Kidney (tissue), 14 donors: ENCODE measurements around the gene GBX1. TPM values are rescaled to one million over a fixed set of nuclear protein-coding genes. Genes with fewer than 3 reads are reported as not detected.

ENCODE experiments used
- DNase-seq, 5 donors: peaks; one replicate each; pipeline ENCODE4 v3.0.0-alpha.2; 2013 to 2020
- FAIRE-seq: peaks from 2 replicates; lab custom pipeline; 2012; peaks lifted over from hg19 to GRCh38; lab: Jason Lieb, UNC
- H3K27ac ChIP-seq, 2 donors: one replicate each; pipeline ENCODE4 v1.7.0; 2013; ENCODE audit warnings: low read depth in 2 of 2, low read length in 2 of 2, inconsistent platforms in 1 of 2
- H3K27me3 ChIP-seq: one replicate; pipeline ENCODE4 v1.7.1; 2013; ENCODE audit warnings: low read length, inconsistent platforms; ENCODE audit not compliant: control insufficient read depth, insufficient read depth
- H3K36me3 ChIP-seq, 3 donors: one replicate each; pipeline versions ENCODE4 v1.7.0 to v1.7.1; 2013; ENCODE audit warnings: low read length in 3 of 3, control low read depth in 1 of 3, inconsistent platforms in 1 of 3; ENCODE audit not compliant: insufficient read depth in 3 of 3, control insufficient read depth in 2 of 3
- H3K4me1 ChIP-seq, 3 donors: one replicate each; pipeline versions ENCODE4 v1.7.0 to v1.7.1; 2013; ENCODE audit warnings: low read length in 3 of 3, inconsistent platforms in 1 of 3, low read depth in 1 of 3; ENCODE audit not compliant: control insufficient read depth in 2 of 3, insufficient read depth in 2 of 3
- H3K4me3 ChIP-seq, 3 donors: one replicate each; pipeline versions ENCODE4 v1.7.0 to v1.8.1; 2013; ENCODE audit warnings: low read length in 3 of 3, control low read depth in 1 of 3, inconsistent platforms in 1 of 3
- H3K9ac ChIP-seq, 3 donors: one replicate each; pipeline versions ENCODE4 v1.7.0 to v1.7.1; 2013; ENCODE audit warnings: low read length in 3 of 3, control low read depth in 1 of 3, inconsistent platforms in 1 of 3
- H3K9me3 ChIP-seq, 3 donors: one replicate each; pipeline versions ENCODE4 v1.7.0 to v1.7.1; 2013; ENCODE audit warnings: low read length in 3 of 3, control low read depth in 1 of 3, inconsistent platforms in 1 of 3; ENCODE audit not compliant: control insufficient read depth in 2 of 3, insufficient read depth in 1 of 3
- intact Hi-C: fragments of 100-400 bp; cut with DNase I; formaldehyde crosslinking; loops from one replicate; pipeline ENCODE4 v1.11.1; 2022
- polyA plus RNA-seq: library from polyadenylated mRNA; stranded (reverse); fragments of 350-450 nt; fragmentation: Illumina TruSeq; extraction: RNeasy Lipid Tissue Mini Kit (QIAGEN cat#74804); gene quantifications from one replicate; pipeline ENCODE4 v1.2.3, GENCODE V29; 2014; ENCODE audit warnings: low read depth, low replicate concordance; ENCODE audit not compliant: insufficient read depth
- total RNA-seq: library from RNA; stranded (reverse); fragmentation: NEBNext Ultra II Directional; extraction: Animal tissue kit (Norgen Biotek cat#: 25700); gene quantifications from one replicate; pipeline ENCODE4 v1.2.1, GENCODE V29; 2021
- TF ChIP-seq, protein P1 (sequence below): IDR thresholded peaks from 3 replicates; pipeline ENCODE4 v1.5.1; 2012; ENCODE audit warnings: mild to moderate bottlenecking, moderate library complexity, borderline replicate concordance; ENCODE audit not compliant: insufficient read depth; ENCODE audit errors: extremely low read depth
- donor health status: control.
- donor health status: control.
- donor health status: control.
- donor health status: control.
- donor health status: control.
- donor health status: DM: yes; HTN: yes; CAD: no.
- donor health status: Normal renal cell carcinoma (clear cell type).

The GBX1 gene
- total and polyA plus RNA-seq, 2 donors from 2014 or later: not detected

DNA sequence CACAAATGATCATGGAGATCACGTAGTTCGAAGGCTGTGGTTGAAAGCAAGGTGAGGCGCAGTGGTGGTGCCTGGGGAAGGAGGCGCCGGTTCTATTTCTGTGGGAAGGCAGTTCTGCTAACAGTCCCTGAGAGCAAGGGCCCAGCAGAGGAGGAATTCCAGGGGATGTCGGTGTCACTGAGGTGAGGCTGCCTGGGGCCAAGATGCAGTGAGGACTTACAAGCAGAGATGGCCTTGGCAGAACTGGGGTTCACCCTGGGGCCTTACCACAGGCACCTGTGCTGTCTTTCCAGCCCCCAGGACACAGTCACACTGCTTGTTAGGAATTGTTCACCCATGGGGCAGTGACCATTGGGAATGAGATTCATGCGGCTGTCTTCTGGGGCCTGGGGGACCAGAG lies 26.7 kb downstream of the GBX1 start:
- intact Hi-C loops: no loop called here
- H3K36me3 ChIP-seq: peaks cover 0 to 18% (median 14%) of the 10 kb centered on the region in 3 donors
- FAIRE-seq: no peak

DNA sequence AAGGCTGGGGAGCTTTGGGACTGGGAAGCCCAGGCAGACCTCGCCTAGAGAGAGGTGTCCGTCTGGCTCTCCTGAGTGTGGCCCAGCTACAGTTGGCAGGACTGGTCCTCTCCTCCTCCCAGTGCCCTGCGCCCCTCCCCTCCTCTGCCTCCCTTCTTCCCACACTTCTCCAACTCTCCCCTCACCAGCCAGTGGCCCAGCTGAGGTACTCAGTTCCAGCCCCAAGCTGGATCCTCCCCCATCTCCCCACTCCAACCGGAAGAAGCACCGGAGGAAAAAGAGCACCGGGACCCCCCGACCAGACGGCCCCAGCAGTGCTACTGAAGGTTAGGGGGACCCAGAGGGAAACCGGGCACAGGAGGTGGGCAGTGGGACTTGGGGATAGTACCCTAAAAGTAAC lies 27.7 kb downstream of the GBX1 start:
- Histone ChIP-seq H3K9me3 (no peaks in the 10 kb centered on the region), H3K4me1 (no peaks in the 10 kb centered on the region), H3K9ac (no peak overlapping the region), H3K27me3 (no peaks in the 10 kb centered on the region), H3K4me3 (no peak overlapping the region), H3K36me3 (peaks cover 0 to 26% (median 21%) of the 10 kb centered on the region in 3 donors), H3K27ac (no peak overlapping the region)
- DNase-seq: peak in 2 of 5 donors; percentile 8 to 36
- intact Hi-C loops: no loop called here
- FAIRE-seq: no peak
- TF ChIP-seq, protein P1, sequence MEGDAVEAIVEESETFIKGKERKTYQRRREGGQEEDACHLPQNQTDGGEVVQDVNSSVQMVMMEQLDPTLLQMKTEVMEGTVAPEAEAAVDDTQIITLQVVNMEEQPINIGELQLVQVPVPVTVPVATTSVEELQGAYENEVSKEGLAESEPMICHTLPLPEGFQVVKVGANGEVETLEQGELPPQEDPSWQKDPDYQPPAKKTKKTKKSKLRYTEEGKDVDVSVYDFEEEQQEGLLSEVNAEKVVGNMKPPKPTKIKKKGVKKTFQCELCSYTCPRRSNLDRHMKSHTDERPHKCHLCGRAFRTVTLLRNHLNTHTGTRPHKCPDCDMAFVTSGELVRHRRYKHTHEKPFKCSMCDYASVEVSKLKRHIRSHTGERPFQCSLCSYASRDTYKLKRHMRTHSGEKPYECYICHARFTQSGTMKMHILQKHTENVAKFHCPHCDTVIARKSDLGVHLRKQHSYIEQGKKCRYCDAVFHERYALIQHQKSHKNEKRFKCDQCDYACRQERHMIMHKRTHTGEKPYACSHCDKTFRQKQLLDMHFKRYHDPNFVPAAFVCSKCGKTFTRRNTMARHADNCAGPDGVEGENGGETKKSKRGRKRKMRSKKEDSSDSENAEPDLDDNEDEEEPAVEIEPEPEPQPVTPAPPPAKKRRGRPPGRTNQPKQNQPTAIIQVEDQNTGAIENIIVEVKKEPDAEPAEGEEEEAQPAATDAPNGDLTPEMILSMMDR: no peak

More for the DNA sequence above, 26.7 kb downstream of the GBX1 start:
- no peaks in the 10 kb centered on the region for H3K9me3 ChIP-seq
- peak in 1 of 5 donors; percentile 4 for DNase-seq
- H3K27me3 ChIP-seq: no peaks in the 10 kb centered on the region
- no peak overlapping the region for H3K9ac ChIP-seq
- no peak overlapping the region for H3K27ac ChIP-seq
- no peak overlapping the region for H3K4me3 ChIP-seq
- TF ChIP-seq, protein P1: no peak
- H3K4me1 ChIP-seq: no peaks in the 10 kb centered on the region

DNA sequence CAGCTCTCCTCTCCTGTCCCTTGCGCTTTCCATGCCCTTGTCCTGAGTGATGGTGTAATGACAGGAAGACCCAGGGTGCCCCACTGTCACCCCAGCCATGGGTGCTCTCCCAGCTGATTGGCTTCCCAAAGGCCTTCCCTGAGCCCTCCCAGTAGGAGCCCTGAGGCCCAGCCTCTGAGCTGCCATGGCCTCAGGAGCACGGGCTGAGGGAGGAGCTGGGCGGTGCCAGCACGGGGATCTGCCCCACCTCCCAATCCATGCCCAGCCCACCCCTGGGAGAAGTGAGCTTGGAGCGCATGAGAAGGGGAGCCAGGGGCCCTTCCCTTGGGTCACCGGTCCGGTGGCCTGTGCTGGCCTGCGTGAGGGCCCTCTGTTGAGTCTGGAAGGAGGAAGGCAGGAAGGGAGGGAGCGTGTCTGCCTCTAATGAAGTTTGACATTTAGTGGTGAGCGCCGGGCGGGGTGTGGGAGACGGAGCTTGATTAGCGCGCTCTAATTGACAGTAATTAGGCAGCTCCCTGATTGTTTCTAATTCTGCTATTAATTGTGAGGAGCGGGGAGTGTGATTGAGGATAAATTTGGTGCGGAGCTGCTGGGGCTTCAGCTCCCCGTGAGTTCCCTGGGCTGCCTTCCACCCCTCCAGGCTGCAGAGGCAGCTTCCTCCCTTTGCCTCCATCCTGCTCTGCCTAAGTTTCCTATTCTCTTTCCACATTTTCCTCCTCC lies 28.3 kb downstream of the GBX1 start:
- H3K27ac ChIP-seq: no peak overlapping the region
- TF ChIP-seq, protein P1: no peak
- no peaks in the 10 kb centered on the region for H3K4me1 ChIP-seq
- H3K9me3 ChIP-seq: no peaks in the 10 kb centered on the region
- no peaks in the 10 kb centered on the region for H3K27me3 ChIP-seq
- H3K4me3 ChIP-seq: no peak overlapping the region
- FAIRE-seq: no peak
- H3K36me3 ChIP-seq: peaks cover 0 to 31% (median 22%) of the 10 kb centered on the region in 3 donors
- peak in 3 of 5 donors; percentile 11 to 53 (median 52) for DNase-seq
- H3K9ac ChIP-seq: no peak overlapping the region
- intact Hi-C loops: no loop called here
